Calu3 (cell line): ENCODE measurements around the gene ADAMTS17. TPM values are rescaled to one million over a fixed set of nuclear protein-coding genes. Genes with fewer than 3 reads are reported as not detected.

ENCODE experiments used
- BruUV-seq: library from RNA; stranded (reverse); fragments of 400-500 nt; replicated peaks from 2 replicates; lab custom pipeline; 2021; lab: Mats Ljungman, UMichigan
- CTCF ChIA-PET: fragments of 300-600 bp; sonication (Branson Sonifier 250); formaldehyde crosslinking; loops from one replicate; lab custom pipeline; 2022; ENCODE audit warnings: antibody characterized with exemption; lab: Charles Lee
- DNase-seq: peaks from one replicate; pipeline ENCODE4 v3.0.0; 2022
- H3K27ac Mint-ChIP-seq: one replicate; pipeline ENCODE4 v1.8.0; 2022; ENCODE audit warnings: mixed read lengths; ENCODE audit not compliant: unreplicated experiment
- H3K27me3 Mint-ChIP-seq: one replicate; pipeline ENCODE4 v1.8.0; 2022; ENCODE audit warnings: mixed read lengths; ENCODE audit not compliant: unreplicated experiment
- H3K36me3 Mint-ChIP-seq: one replicate; pipeline ENCODE4 v1.8.0; 2022; ENCODE audit warnings: mild to moderate bottlenecking, moderate library complexity, mixed read lengths; ENCODE audit not compliant: insufficient read depth, unreplicated experiment
- H3K4me1 Mint-ChIP-seq: one replicate; pipeline ENCODE4 v1.8.0; 2022; ENCODE audit warnings: mild to moderate bottlenecking, low read depth, mixed read lengths; ENCODE audit not compliant: unreplicated experiment
- H3K4me3 Mint-ChIP-seq: one replicate; pipeline ENCODE4 v1.8.0; 2022; ENCODE audit warnings: mild to moderate bottlenecking, low read depth, moderate library complexity, mixed read lengths; ENCODE audit not compliant: unreplicated experiment
- H3K9me3 Mint-ChIP-seq: one replicate; pipeline ENCODE4 v1.8.0; 2022; ENCODE audit warnings: low read depth, mixed read lengths; ENCODE audit not compliant: unreplicated experiment
- CTCF ChIP-seq: fragments of 200-600 bp; IDR thresholded peaks from one replicate; pipeline ENCODE4 v1.8.0; 2022; ENCODE audit warnings: antibody characterized with exemption; ENCODE audit not compliant: unreplicated experiment
- intact Hi-C: fragments of 100-400 bp; cut with micrococcal nuclease; formaldehyde crosslinking; loops from one replicate; pipeline ENCODE4 v1.10.0; 2022; ENCODE audit not compliant: unreplicated experiment
- total RNA-seq: library from RNA; stranded (reverse); gene quantifications from 2 replicates; pipeline ENCODE4 v1.2.3, GENCODE V29; 2022

ADAMTS17 gene
- total RNA-seq, 1 experiment from 2014 or later: 3.5 TPM

GRCh38 chr15:100099976-100100375 is 241.8 kb downstream of the ADAMTS17 start:
- H3K27ac Mint-ChIP-seq: no peak overlapping the region
- H3K27me3 Mint-ChIP-seq: no peaks in the 10 kb centered on the region
- DNase-seq: no peak
- peaks cover 9% of the 10 kb centered on the region for H3K9me3 Mint-ChIP-seq
- no peaks in the 10 kb centered on the region for H3K36me3 Mint-ChIP-seq
- TF ChIP-seq CTCF: no peak
- intact Hi-C loops: no loop called here
- BruUV-seq: no TSS peak
- H3K4me1 Mint-ChIP-seq: no peaks in the 10 kb centered on the region
- H3K4me3 Mint-ChIP-seq: no peak overlapping the region
- CTCF ChIA-PET: no interaction called here

DNA sequence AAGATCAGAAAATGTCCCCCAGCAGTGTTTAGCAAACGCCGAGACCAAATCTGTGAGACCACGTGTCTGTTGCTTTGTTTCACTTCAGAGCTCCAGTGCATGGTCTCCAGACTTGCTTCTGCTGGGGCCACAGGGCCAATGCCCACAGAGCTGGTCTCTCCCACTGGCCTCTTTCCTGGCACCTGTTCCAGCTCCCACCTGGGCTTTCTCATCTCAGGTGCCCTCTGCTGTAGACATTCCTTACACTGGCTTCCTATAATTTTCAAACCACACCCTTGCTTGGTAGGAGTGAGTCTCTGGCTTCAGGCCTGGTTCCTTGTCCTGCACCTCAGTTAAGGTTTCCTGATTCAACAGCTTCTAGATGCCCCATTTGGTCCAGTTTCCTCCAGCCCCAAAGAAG is 243.1 kb downstream of the ADAMTS17 start:
- DNase-seq: no peak
- Mint-ChIP-seq H3K27ac (no peak overlapping the region), H3K4me1 (no peaks in the 10 kb centered on the region), H3K4me3 (no peak overlapping the region), H3K27me3 (no peaks in the 10 kb centered on the region), H3K36me3 (no peaks in the 10 kb centered on the region), H3K9me3 (peaks cover 9% of the 10 kb centered on the region)
- TF ChIP-seq CTCF: no peak
- no TSS peak for BruUV-seq
- intact Hi-C loops: no loop called here
- CTCF ChIA-PET: no interaction called here

DNA sequence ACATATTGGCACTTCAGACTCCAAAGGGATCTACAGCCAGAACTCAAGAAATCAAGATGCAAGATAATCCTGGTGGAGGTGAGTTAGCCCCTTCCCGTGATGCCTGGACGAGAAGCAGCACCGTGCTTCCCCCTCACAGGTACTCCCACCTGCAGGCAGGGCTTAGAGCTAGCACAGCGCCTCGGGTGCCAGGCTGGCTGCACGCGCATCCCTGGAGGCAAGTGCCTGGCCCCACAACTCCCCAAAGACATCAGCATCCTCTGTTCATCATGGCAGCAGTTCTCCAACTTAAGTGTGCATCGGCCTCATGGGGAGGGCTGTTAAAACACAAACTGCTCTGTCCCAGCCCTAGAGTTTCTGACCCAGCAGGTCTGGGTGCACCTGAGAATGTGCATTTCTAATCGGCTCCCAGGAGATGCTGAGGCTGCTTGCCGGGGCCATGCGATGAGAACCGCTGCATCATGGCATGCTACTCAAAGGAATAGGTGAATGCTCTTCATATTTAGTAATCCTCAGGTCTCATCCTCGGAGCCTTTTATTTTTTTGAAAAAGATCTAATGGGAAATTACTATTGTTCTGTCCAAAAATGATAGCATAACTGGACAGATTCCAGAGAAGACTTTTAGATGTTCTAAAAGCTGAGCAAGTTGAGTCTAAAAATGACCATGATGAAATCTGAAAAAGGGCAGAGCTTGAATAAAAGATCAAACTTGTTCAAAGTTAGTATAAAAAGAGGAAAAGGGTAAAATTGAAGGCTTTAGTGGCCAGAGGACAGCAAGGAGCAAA is 244.2 kb downstream of the ADAMTS17 start:
- Mint-ChIP-seq H3K9me3 (peaks cover 9% of the 10 kb centered on the region), H3K4me1 (no peaks in the 10 kb centered on the region), H3K27me3 (no peaks in the 10 kb centered on the region), H3K4me3 (no peak overlapping the region), H3K27ac (no peak overlapping the region), H3K36me3 (no peaks in the 10 kb centered on the region)
- DNase-seq: no peak
- BruUV-seq: no TSS peak
- intact Hi-C loops: no loop called here
- CTCF ChIA-PET: no interaction called here
- TF ChIP-seq CTCF: no peak

DNA sequence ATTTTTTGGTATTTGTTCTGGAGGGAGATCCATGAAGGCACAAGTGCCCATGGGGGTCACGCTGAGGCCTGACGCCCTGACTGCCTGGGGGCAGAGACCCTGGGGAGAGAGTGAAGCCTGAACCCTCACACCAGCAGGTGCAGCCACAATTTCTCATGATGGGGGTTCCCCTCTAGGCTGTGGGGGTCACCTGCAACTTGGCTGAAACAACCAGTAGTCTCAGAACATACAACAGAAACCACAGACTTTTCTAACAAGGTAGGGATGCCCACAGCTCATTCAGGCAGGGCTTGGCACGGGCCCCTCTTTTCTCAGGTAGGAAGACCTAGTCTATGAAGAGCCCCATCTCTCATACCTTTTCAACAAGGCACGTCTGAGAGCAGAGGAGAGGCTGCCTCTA is 245.1 kb downstream of the ADAMTS17 start:
- CTCF ChIA-PET: no interaction called here
- peaks cover 12% of the 10 kb centered on the region for H3K9me3 Mint-ChIP-seq
- no peak overlapping the region for H3K4me3 Mint-ChIP-seq
- H3K36me3 Mint-ChIP-seq: no peaks in the 10 kb centered on the region
- no peaks in the 10 kb centered on the region for H3K4me1 Mint-ChIP-seq
- intact Hi-C loops: no loop called here
- no peaks in the 10 kb centered on the region for H3K27me3 Mint-ChIP-seq
- DNase-seq: no peak
- H3K27ac Mint-ChIP-seq: no peak overlapping the region
- no TSS peak for BruUV-seq
- TF ChIP-seq CTCF: no peak
